Progenitor cell of endocrine pancreas (in vitro differentiated cells): ENCODE results near the gene ANO2. TPM values are rescaled to one million over a fixed set of nuclear protein-coding genes. Genes with fewer than 3 reads are reported as not detected.

Experiments
- DNase-seq: peaks from one replicate; pipeline ENCODE4 v3.0.0; 2021; ENCODE audit warnings: low spot score; ENCODE audit not compliant: unreplicated experiment
- H3K27ac Mint-ChIP-seq: 2 replicates; pipeline ENCODE4 v1.8.0; 2021; ENCODE audit warnings: mild to moderate bottlenecking, moderate library complexity, mixed read lengths
- H3K27me3 Mint-ChIP-seq: 2 replicates; pipeline ENCODE4 v1.8.0; 2021; ENCODE audit warnings: mixed read lengths
- H3K36me3 Mint-ChIP-seq: 2 replicates; pipeline ENCODE4 v1.8.0; 2022; ENCODE audit warnings: mixed read lengths; ENCODE audit not compliant: insufficient read depth
- H3K4me1 Mint-ChIP-seq: 2 replicates; pipeline ENCODE4 v1.8.0; 2021; ENCODE audit warnings: low read depth, mixed read lengths
- H3K4me3 Mint-ChIP-seq: 2 replicates; pipeline ENCODE4 v1.8.0; 2021; ENCODE audit warnings: low read depth, mild to moderate bottlenecking, moderate library complexity, mixed read lengths
- H3K9me3 Mint-ChIP-seq: 2 replicates; pipeline ENCODE4 v1.8.0; 2021; ENCODE audit warnings: low read depth, mixed read lengths
- CTCF ChIP-seq: fragments of 200-600 bp; sonication (generic); IDR thresholded peaks from one replicate; pipeline ENCODE4 v1.5.0; 2021; ENCODE audit warnings: antibody characterized with exemption, mild to moderate bottlenecking; ENCODE audit not compliant: unreplicated experiment
- total RNA-seq: library from RNA; stranded (reverse); gene quantifications from 2 replicates; pipeline ENCODE4 v1.2.1, GENCODE V29; 2021

The ANO2 gene
- total RNA-seq, 1 donor from 2014 or later = 2.8 TPM

GRCh38 chr12:5622280-5622679 is 322.8 kb downstream of the ANO2 start:
- Mint-ChIP-seq H3K27me3 (peaks cover 51% of the 10 kb centered on the region), H3K4me1 (no peaks in the 10 kb centered on the region), H3K27ac (no peak overlapping the region), H3K36me3 (no peaks in the 10 kb centered on the region), H3K4me3 (no peak overlapping the region), H3K9me3 (no peaks in the 10 kb centered on the region)
- DNase-seq = no peak
- no peak for TF ChIP-seq CTCF

GRCh38 chr12:5621329-5621728 is 323.7 kb downstream of the ANO2 start:
- H3K27me3 Mint-ChIP-seq = peaks cover 46% of the 10 kb centered on the region
- no peak for DNase-seq
- no peaks in the 10 kb centered on the region for H3K36me3 Mint-ChIP-seq
- H3K4me3 Mint-ChIP-seq = no peak overlapping the region
- H3K9me3 Mint-ChIP-seq = no peaks in the 10 kb centered on the region
- H3K27ac Mint-ChIP-seq = no peak overlapping the region
- TF ChIP-seq CTCF = no peak
- H3K4me1 Mint-ChIP-seq = no peaks in the 10 kb centered on the region

- no peak for TF ChIP-seq CTCF
- DNase-seq = no peak
- Mint-ChIP-seq H3K9me3 (no peaks in the 10 kb centered on the region), H3K4me3 (no peak overlapping the region), H3K27me3 (peaks cover 42% of the 10 kb centered on the region), H3K27ac (no peak overlapping the region), H3K36me3 (no peaks in the 10 kb centered on the region), H3K4me1 (no peaks in the 10 kb centered on the region)
Observed at GRCh38 chr12:5620896-5621295, 324.2 kb downstream of the ANO2 start.

GRCh38 chr12:5619628-5620027 is 325.4 kb downstream of the ANO2 start:
- Mint-ChIP-seq H3K27ac (no peak overlapping the region), H3K4me3 (no peak overlapping the region)
- DNase-seq = no peak

GRCh38 chr12:5616854-5617253 is 328.2 kb downstream of the ANO2 start:
- no peak for DNase-seq
- Mint-ChIP-seq H3K4me1 (no peaks in the 10 kb centered on the region), H3K36me3 (no peaks in the 10 kb centered on the region), H3K4me3 (no peak overlapping the region), H3K9me3 (no peaks in the 10 kb centered on the region), H3K27ac (no peak overlapping the region), H3K27me3 (peaks cover 21% of the 10 kb centered on the region)
- TF ChIP-seq CTCF = no peak

More at GRCh38 chr12:5619628-5620027, 325.4 kb downstream of the ANO2 start:
- no peaks in the 10 kb centered on the region for H3K36me3 Mint-ChIP-seq
- H3K4me1 Mint-ChIP-seq = no peaks in the 10 kb centered on the region
- H3K9me3 Mint-ChIP-seq = no peaks in the 10 kb centered on the region
- H3K27me3 Mint-ChIP-seq = peaks cover 33% of the 10 kb centered on the region
- no peak for TF ChIP-seq CTCF
